Kidney capillary endothelial cell (primary cell): ENCODE results near the gene EXOSC1.
A peak's percentile ranks its signal among the peaks of the same experiment; 100 is the strongest.
"Not testable (repeated sequence)": the region's sequence is repeated elsewhere in the genome, so short reads cannot be mapped to it uniquely, and the experiment has no call there.

Experiments
- DNase-seq: peaks from one replicate; pipeline ENCODE4 v3.0.0-alpha.2; 2018; ENCODE audit warnings: low spot score

Gene EXOSC1

GRCh38 chr10:97407952-97408248 lies 37.9 kb downstream of the EXOSC1 start:
- no peak for DNase-seq

- peak; percentile 69 for DNase-seq
Observed at GRCh38 chr10:97407211-97407951, 38.4 kb downstream of the EXOSC1 start.

GRCh38 chr10:97406483-97406882 lies 39.3 kb downstream of the EXOSC1 start:
- not testable (repeated sequence) for DNase-seq

GRCh38 chr10:97406064-97406463 lies 39.7 kb downstream of the EXOSC1 start:
- DNase-seq: no peak

- DNase-seq: no peak
Observed at GRCh38 chr10:97404044-97404443, 41.8 kb downstream of the EXOSC1 start.

GRCh38 chr10:97401455-97401919 lies 44.3 kb downstream of the EXOSC1 start:
- no peak for DNase-seq

- peak; percentile 98 for DNase-seq
Observed at GRCh38 chr10:97400665-97401454, 44.9 kb downstream of the EXOSC1 start, which contains the start of gene RRP12. Gene RRP12 (minus strand): TSS chr10:97401340. CDS start chr10:97401231, 109 bp downstream.

- peak; percentile 50 for DNase-seq
Observed at GRCh38 chr10:97399843-97400545, 45.8 kb downstream of the EXOSC1 start.

- no peak for DNase-seq
Observed at GRCh38 chr10:97396056-97396455, 49.8 kb downstream of the EXOSC1 start.

GRCh38 chr10:97393034-97393573 lies 52.7 kb downstream of the EXOSC1 start:
- DNase-seq: no peak

GRCh38 chr10:97390091-97390490 lies 55.7 kb downstream of the EXOSC1 start:
- no peak for DNase-seq

GRCh38 chr10:97388152-97388551 lies 57.7 kb downstream of the EXOSC1 start:
- DNase-seq: no peak
